ENCODE measurements around the gene PLXDC1. TPM values are rescaled to one million over a fixed set of nuclear protein-coding genes. Genes with fewer than 3 reads are reported as not detected.
A peak's percentile ranks its signal among the peaks of the same experiment; 100 is the strongest.

The PLXDC1 gene
- total and polyA plus RNA-seq, 2 of the 13 experiments (the other 11 are each of a cell fraction or from before 2014, with no cell fraction given) = not detected

DNA sequence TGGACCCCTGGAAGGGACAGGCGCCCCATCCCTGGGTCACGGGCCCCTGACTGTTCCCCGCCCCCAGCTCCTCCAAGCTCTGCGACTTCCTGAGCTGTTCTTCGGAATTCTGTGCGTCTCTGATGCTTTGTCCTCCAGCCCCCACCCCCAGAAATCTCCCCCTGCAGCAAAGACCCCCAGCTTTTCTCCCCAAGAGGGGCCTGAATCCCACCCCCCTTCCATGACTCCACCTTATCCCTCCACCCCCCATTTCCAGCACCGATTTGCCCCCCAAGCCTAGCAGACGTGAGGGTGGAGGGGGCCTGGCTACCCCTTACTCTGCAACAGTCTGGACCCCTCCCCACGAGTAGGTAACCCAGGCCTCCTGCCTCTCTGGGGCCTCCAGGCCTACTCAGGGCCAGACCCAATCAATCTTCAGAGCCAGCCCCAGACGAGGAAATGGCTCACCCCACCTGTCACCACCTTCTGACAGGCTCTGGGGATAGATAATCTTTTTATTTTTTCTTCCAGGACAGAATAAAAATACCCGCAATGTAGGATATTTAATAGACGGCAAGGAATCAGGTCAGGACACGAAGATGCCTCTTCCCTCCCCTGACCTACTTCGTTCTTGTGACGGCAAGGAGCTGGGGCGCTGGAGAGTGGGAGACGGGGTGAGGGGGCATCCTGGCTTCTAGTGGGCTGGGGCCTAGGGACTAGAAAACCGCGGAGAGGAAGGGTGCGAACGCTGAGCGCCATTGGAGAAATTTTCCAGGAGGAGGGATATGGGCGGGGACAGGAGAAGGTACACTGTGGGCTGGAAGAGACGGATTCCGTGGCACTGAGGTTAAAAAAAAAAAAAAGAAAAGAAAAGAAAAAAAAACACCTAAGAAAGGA lies 744 bp upstream of the PLXDC1 start:
- ATAC-seq = no peak
- WGBS (ENCODE audit: low lambda C conversion rate) = 43% methylated on average over 25 of the region's 25 CpGs
- Histone ChIP-seq H3K9ac (ENCODE audit: insufficient read depth, low read depth, low read length) (0 out of 2 replicates have a peak overlapping the region, but pooled peaks have one; percentile 51), H3K4me3 (replicated peaks in 1 of 3; ENCODE audit: insufficient read depth in 1 of 3, low read depth in 2 of 3, low read length in 3 of 3) (peak overlapping the region; percentile 13 to 95 (median 69); a peak in 3 of 6 replicates), H3K27me3 (ENCODE audit: control insufficient read depth in 1 of 2, insufficient read depth in 2 of 2, low read length in 2 of 2) (peaks cover 8 to 45% of the 10 kb centered on the region in 2 experiments), H3K4me1 (ENCODE audit: insufficient read depth, low read length) (peaks cover 41% of the 10 kb centered on the region), H2AFZ (ENCODE audit: low read length) (no peak overlapping the region), H3K79me2 (ENCODE audit: insufficient read depth, low read length) (no peaks in the 10 kb centered on the region), H3K4me2 (ENCODE audit: low read depth, low read length) (peak overlapping the region; percentile 97), H3K36me3 (replicated peaks in 1 of 2; ENCODE audit: control insufficient read depth in 1 of 2, insufficient read depth in 2 of 2, low read length in 2 of 2) (no peaks in the 10 kb centered on the region), H3K9me3 (ENCODE audit: low read length) (no peaks in the 10 kb centered on the region), H3K27ac (ENCODE audit: extremely low read length, insufficient read depth, low read length) (no peak overlapping the region), H4K20me1 (ENCODE audit: insufficient read depth, low read length) (0 out of 2 replicates have a peak, but pooled peaks cover 2% of the 10 kb centered on the region)
- no peak for FAIRE-seq
- 0 out of 2 replicates have a peak, but pooled peaks have one; percentile 11 for TF ChIP-seq ZNF546 (CRISPR knock-in tag; conservative IDR thresholded peaks at IDR 0.05)
- TF ChIP-seq, protein P1, sequence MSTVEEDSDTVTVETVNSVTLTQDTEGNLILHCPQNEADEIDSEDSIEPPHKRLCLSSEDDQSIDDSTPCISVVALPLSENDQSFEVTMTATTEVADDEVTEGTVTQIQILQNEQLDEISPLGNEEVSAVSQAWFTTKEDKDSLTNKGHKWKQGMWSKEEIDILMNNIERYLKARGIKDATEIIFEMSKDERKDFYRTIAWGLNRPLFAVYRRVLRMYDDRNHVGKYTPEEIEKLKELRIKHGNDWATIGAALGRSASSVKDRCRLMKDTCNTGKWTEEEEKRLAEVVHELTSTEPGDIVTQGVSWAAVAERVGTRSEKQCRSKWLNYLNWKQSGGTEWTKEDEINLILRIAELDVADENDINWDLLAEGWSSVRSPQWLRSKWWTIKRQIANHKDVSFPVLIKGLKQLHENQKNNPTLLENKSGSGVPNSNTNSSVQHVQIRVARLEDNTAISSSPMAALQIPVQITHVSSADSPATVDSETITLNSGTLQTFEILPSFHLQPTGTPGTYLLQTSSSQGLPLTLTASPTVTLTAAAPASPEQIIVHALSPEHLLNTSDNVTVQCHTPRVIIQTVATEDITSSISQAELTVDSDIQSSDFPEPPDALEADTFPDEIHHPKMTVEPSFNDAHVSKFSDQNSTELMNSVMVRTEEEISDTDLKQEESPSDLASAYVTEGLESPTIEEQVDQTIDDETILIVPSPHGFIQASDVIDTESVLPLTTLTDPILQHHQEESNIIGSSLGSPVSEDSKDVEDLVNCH (CRISPR knock-in tag; IDR thresholded peaks at IDR 0.05) = no peak
- 0 out of 2 replicates have a peak, but pooled peaks have one; percentile 22 for TF ChIP-seq IKZF1 (IDR thresholded peaks at IDR 0.05)
- no peak for TF ChIP-seq STAT5B (CRISPR knock-in tag; IDR thresholded peaks at IDR 0.05)
- 0 out of 2 replicates have a peak, but pooled peaks have one; percentile 16 for TF ChIP-seq DNMT1 (CRISPR knock-in tag; IDR thresholded peaks at IDR 0.05)
- TF ChIP-seq, protein P2, sequence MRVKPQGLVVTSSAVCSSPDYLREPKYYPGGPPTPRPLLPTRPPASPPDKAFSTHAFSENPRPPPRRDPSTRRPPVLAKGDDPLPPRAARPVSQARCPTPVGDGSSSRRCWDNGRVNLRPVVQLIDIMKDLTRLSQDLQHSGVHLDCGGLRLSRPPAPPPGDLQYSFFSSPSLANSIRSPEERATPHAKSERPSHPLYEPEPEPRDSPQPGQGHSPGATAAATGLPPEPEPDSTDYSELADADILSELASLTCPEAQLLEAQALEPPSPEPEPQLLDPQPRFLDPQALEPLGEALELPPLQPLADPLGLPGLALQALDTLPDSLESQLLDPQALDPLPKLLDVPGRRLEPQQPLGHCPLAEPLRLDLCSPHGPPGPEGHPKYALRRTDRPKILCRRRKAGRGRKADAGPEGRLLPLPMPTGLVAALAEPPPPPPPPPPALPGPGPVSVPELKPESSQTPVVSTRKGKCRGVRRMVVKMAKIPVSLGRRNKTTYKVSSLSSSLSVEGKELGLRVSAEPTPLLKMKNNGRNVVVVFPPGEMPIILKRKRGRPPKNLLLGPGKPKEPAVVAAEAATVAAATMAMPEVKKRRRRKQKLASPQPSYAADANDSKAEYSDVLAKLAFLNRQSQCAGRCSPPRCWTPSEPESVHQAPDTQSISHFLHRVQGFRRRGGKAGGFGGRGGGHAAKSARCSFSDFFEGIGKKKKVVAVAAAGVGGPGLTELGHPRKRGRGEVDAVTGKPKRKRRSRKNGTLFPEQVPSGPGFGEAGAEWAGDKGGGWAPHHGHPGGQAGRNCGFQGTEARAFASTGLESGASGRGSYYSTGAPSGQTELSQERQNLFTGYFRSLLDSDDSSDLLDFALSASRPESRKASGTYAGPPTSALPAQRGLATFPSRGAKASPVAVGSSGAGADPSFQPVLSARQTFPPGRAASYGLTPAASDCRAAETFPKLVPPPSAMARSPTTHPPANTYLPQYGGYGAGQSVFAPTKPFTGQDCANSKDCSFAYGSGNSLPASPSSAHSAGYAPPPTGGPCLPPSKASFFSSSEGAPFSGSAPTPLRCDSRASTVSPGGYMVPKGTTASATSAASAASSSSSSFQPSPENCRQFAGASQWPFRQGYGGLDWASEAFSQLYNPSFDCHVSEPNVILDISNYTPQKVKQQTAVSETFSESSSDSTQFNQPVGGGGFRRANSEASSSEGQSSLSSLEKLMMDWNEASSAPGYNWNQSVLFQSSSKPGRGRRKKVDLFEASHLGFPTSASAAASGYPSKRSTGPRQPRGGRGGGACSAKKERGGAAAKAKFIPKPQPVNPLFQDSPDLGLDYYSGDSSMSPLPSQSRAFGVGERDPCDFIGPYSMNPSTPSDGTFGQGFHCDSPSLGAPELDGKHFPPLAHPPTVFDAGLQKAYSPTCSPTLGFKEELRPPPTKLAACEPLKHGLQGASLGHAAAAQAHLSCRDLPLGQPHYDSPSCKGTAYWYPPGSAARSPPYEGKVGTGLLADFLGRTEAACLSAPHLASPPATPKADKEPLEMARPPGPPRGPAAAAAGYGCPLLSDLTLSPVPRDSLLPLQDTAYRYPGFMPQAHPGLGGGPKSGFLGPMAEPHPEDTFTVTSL (CRISPR knock-in tag; IDR thresholded peaks at IDR 0.05; ENCODE audit: borderline replicate concordance) = no peak
- TF ChIP-seq, protein P3, sequence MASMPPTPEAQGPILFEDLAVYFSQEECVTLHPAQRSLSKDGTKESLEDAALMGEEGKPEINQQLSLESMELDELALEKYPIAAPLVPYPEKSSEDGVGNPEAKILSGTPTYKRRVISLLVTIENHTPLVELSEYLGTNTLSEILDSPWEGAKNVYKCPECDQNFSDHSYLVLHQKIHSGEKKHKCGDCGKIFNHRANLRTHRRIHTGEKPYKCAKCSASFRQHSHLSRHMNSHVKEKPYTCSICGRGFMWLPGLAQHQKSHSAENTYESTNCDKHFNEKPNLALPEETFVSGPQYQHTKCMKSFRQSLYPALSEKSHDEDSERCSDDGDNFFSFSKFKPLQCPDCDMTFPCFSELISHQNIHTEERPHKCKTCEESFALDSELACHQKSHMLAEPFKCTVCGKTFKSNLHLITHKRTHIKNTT (CRISPR knock-in tag; IDR thresholded peaks at IDR 0.05) = no peak
- no peak for TF ChIP-seq MAZ (IDR thresholded peaks at IDR 0.05; ENCODE audit: borderline replicate concordance, low read depth, low read length)
- 0 out of 2 replicates have a peak, but pooled peaks have one; percentile 12 for TF ChIP-seq MAZ (CRISPR knock-in tag; IDR thresholded peaks at IDR 0.05; ENCODE audit: low read depth)
- ChIA-PET POLR2A (interaction anchor here (0.7 to 2.5 kb wide), 7 partner anchors 8 to 283 kb away, joined by 3 to 28 read pairs (median 12); partner anchors contain the start of genes LASP1 and RPL19), CTCF (ENCODE audit: low intra/inter-chr PET ratio, low total read pairs) (interaction anchor here (1.4 to 2.5 kb wide), 4 partner anchors 12 to 285 kb away, joined by 4 to 33 read pairs (median 14); no protein-coding TSS in a partner anchor)
- no peak for DNase-seq (ENCODE audit: low spot score)
- in situ Hi-C loops (cut with HindIII; ENCODE audit: extremely low pct_ligation_motif_present, low pct_unique_long_range_greater_than_20kb) (loop anchor here (5.0 to 25.0 kb wide), 4 partner anchors 80 to 390 kb away; partner anchors contain the start of gene PSMB3), intact Hi-C loops (cut with micrococcal nuclease; ENCODE audit: unreplicated experiment) (loop anchor here (5.0 to 10.0 kb wide), 2 partner anchors 237 to 280 kb away; partner anchors contain the start of gene LASP1)
- BruUV-seq (replicated peaks) = no TSS peak
